COR-L47 (cell line): ENCODE measurements around the gene NXT2.
"Not testable (repeated sequence)": the region's sequence is repeated elsewhere in the genome, so short reads cannot be mapped to it uniquely, and the experiment has no call there.

Experiments used
- DNase-seq: peaks from one replicate; lab custom pipeline; 2025; lab: John Stamatoyannopoulos, UW

Gene NXT2

GRCh38 chrX:109536439-109537323 is at the start of gene NXT2:
Gene NXT2, plus strand, starts transcription at chrX:109536844. Its CDS starts 163 bp downstream, at chrX:109537007.
- peak; percentile 79 for DNase-seq

- DNase-seq = no peak
Observed at GRCh38 chrX:109487640-109488039, 49.0 kb upstream of the NXT2 start.

- DNase-seq = no peak
Observed at GRCh38 chrX:109489174-109489573, 47.5 kb upstream of the NXT2 start.

- DNase-seq = no peak
Observed at GRCh38 chrX:109498434-109498833, 38.2 kb upstream of the NXT2 start.

- no peak for DNase-seq
Observed at GRCh38 chrX:109501176-109501575, 35.5 kb upstream of the NXT2 start.

GRCh38 chrX:109508915-109509314 is 27.7 kb upstream of the NXT2 start:
- no peak for DNase-seq

- no peak for DNase-seq
Observed at GRCh38 chrX:109511113-109511512, 25.5 kb upstream of the NXT2 start.

GRCh38 chrX:109519001-109519400 is 17.6 kb upstream of the NXT2 start:
- DNase-seq = no peak

GRCh38 chrX:109533005-109533404 is 3.6 kb upstream of the NXT2 start:
- no peak for DNase-seq

- DNase-seq = no peak
Observed at GRCh38 chrX:109533631-109534030, 3.0 kb upstream of the NXT2 start.

DNA sequence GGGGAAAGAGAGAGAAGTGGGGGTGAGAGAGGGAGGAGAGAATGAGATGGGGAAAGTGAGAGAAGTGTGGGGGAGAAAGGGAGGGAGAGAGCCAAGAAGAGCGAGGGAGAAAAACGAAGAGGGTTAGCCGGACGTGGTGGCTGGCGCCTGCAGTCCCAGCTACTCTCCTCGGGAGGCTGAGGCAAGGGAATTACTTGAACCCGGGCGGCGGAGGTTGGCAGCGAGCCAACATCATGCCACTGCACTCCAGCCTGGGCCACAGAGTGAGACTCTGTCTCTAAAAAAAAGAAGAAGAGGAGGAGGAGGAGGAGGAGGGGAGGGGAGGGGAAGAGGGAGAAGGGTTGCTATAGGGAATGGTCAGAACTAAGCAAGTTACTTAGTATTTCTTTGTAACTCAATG is 1.7 kb upstream of the NXT2 start:
- DNase-seq = no peak

DNA sequence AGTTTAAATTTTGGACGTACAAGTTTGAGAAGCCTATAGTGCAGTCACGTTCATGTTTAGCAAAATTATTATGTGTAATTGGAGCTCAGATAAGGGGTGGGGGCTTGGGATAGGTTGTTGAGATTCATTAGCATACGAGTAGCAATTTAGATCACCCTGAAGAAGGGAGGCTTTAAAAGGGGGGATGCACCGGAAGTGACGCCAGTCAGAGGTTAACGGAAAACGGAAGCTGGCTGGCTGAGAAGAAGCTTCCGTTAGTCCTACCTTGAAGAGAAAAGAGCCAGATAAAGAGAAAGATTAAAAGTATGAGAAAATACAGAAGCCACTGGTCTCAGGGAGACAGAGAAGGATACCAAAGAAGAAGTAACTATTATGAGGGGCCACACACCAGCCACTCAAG is 1.1 kb upstream of the NXT2 start:
- DNase-seq = no peak

DNA sequence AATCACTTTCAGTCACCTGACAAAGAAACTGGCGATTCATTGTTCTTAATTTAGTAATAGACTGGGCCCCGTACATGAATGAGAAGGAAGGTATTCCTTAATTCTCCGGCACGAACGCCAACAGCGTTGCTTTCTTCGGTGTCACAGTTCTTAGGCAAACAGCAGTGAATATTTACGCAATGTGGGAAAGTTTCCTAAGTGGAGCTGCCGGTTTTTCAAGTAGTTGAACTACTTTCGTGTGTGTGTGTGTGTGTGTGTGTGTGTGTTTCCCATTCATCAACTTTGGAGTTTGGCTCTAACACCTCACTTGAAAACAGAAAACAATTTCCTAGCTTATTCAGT is 651 bp downstream of the NXT2 start:
- no peak for DNase-seq

DNA sequence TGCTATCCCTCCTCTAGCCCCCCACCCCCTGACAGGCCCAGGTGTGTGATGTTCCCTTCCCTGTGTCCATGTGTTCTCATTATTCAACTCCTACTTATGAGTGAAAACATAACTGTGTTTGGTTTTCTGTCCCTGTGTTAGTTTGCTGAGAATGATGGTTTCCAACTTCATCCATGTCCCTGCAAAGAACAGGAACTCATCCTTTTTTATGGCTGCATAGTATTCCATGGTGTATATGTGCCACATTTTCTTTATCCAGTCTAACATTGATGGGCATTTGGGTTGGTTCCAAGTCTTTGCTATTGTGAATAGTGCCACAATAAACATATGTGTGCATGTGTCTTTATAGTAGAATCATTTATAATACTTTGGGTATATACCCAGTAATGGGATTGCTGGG is 2.4 kb downstream of the NXT2 start:
- DNase-seq = not testable (repeated sequence)

DNA sequence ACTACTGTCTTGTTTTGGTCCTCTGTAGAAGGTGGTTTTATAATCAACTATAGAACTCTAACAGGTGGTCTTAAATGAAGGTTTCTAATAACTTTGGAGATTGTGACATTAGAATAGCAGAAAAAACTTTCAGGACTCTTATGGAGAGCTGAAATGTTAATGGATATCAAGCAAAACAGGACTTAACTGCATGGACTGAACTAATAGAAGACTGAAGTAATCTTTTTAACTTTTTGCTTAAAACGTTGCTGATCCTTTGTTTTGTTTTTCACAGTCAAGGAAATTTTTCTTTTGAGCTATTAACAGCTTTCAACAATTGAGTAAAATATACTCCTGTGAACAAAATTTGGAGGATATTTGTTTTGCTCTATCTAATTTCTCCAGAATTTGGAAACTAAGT is 17.2 kb downstream of the NXT2 start:
- no peak for DNase-seq

- DNase-seq = not testable (repeated sequence)
Observed at GRCh38 chrX:109576083-109576482, 39.4 kb downstream of the NXT2 start.

DNA sequence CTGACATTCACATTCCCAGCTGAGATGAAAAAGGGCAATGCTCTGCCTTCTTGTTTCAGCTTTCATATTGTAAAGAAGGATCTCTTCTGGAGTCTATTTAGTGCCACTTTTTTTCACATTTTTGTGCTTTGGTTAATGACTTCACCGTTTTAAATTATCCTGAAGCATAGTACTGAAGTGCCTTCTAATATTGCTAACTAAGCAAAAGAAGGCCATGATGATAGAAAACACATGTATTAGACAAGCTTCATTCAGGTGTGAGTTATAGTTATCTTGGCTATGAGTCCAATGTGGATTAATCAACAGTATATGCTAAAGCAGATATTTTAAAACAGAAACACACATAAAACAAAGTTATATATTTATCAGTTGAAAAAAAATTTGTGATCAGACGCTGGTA is 40.4 kb downstream of the NXT2 start:
- DNase-seq = no peak

GRCh38 chrX:109578916-109579315 is 42.3 kb downstream of the NXT2 start:
- DNase-seq = no peak

DNA sequence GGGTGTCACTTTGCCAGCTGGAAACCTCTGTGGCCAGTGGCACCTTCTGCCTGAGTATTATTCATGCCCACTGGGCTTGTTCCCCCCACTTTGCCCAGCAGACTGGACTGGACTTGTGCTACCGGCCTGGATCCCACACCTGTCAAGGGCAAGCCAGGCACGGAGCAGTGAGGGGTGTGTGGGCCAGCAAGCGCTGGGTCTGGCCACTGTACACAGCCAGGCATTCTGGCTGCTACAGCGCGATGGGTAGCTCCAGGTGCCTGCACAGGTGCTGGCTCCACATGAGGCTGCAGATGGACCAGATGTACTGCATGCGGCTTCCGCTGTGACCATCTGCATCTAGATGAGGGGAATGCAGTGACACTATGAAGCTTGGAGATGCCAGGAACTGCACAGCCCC is 48.8 kb downstream of the NXT2 start:
- no peak for DNase-seq

DNA sequence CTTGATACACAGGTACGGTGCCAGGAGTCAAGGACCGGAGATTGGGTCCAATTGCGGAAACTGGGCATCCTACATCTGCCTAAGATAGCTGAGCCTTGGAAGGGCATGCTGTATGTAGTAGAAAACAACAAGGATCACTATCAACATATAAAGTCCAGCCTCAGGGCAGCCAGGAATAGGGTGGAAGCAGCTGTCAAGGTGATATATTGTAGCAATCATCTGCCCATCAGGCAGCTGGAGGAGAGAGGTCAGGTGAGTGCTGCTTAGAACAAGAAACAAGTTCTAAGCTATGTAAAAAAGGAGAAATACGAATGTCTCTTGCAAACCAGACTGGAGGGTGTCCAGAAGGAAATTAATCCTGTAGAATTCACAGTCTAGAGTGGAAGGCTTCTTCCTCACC is 53.5 kb downstream of the NXT2 start:
- DNase-seq = no peak
